Panc1 (cell line): ENCODE data around the gene TENT5C. TPM values are rescaled to one million over a fixed set of nuclear protein-coding genes. Genes with fewer than 3 reads are reported as not detected.

Source experiments
- ATAC-seq: fragments of 200-7000 bp; cut with Tn5 transposase; 2 replicates; pipeline ENCODE4 v1.9.1; 2020; ENCODE audit warnings: mild to moderate bottlenecking, moderate library complexity
- BruUV-seq: library from RNA; stranded (reverse); fragments of 400-500 nt; replicated peaks from 2 replicates; lab custom pipeline; 2021; lab: Mats Ljungman, UMichigan
- CTCF ChIA-PET: fragments of 300-600 bp; sonication (Branson Sonifier 250); formaldehyde crosslinking; loops from one replicate; lab custom pipeline; 2022; ENCODE audit warnings: antibody characterized with exemption; lab: Charles Lee
- POLR2A ChIA-PET: fragments of 300-600 bp; sonication (Branson Sonifier 250); formaldehyde crosslinking; loops from one replicate; lab custom pipeline; 2022; ENCODE audit warnings: antibody characterized with exemption; lab: Charles Lee
- DNase-seq: peaks from one replicate; pipeline ENCODE4 v3.0.0-alpha.2; 2010; ENCODE audit warnings: low read depth, low spot score
- H3K27ac ChIP-seq: 2 replicates; pipeline ENCODE4 v1.5.1; 2011; ENCODE audit warnings: mild to moderate bottlenecking, low read length, inconsistent platforms
- H3K27me3 ChIP-seq: fragments of 200-500 bp; sonication (Bioruptor generic); 2 replicates; pipeline ENCODE4 v1.6.0; 2014; ENCODE audit warnings: low read length, inconsistent platforms; ENCODE audit not compliant: control insufficient read depth, insufficient read depth
- H3K36me3 ChIP-seq: fragments of 200-500 bp; sonication (Bioruptor generic); 2 replicates; pipeline ENCODE4 v1.5.1; 2014; ENCODE audit warnings: inconsistent platforms, mild to moderate bottlenecking, low read length, moderate library complexity; ENCODE audit not compliant: control insufficient read depth, insufficient read depth
- H3K4me1 ChIP-seq: 2 replicates; pipeline ENCODE4 v1.5.1; 2011; ENCODE audit warnings: inconsistent platforms, mild to moderate bottlenecking, low read length, moderate library complexity; ENCODE audit not compliant: control insufficient read depth, insufficient read depth
- H3K4me3 ChIP-seq, 2 experiments: 2 replicates each; pipeline ENCODE4 v1.5.1; 2011 to 2012; ENCODE audit warnings: low read depth in 2 of 2, low read length in 2 of 2, mild to moderate bottlenecking in 2 of 2, inconsistent platforms in 1 of 2, moderate library complexity in 1 of 2
- H3K9me3 ChIP-seq: fragments of 200-500 bp; sonication (Bioruptor generic); 2 replicates; pipeline ENCODE4 v1.5.1; 2014; ENCODE audit warnings: low read depth, mild to moderate bottlenecking, inconsistent platforms, low read length, moderate library complexity; ENCODE audit not compliant: control insufficient read depth, insufficient read depth
- POLR2AphosphoS5 ChIP-seq: IDR thresholded peaks from 2 replicates; pipeline ENCODE4 v1.6.1; 2012; ENCODE audit warnings: mild to moderate bottlenecking, low read depth, low read length, moderate library complexity
- SIN3A ChIP-seq: IDR thresholded peaks from 2 replicates; pipeline ENCODE4 v1.6.1; 2012; ENCODE audit warnings: low read depth, mild to moderate bottlenecking, low read length, moderate library complexity, borderline replicate concordance; ENCODE audit not compliant: insufficient read depth
- TCF7L2 ChIP-seq: IDR thresholded peaks from 2 replicates; pipeline ENCODE4 v1.6.1; 2011; ENCODE audit warnings: mild to moderate bottlenecking, low read depth, low read length, inconsistent platforms
- in situ Hi-C: cut with HindIII; loops from 2 replicates; pipeline ENCODE4 v1.10.0; 2016; ENCODE audit warnings: low sequenced_read_pairs, low pct_unique_long_range_greater_than_20kb
- intact Hi-C: fragments of 100-400 bp; cut with micrococcal nuclease; formaldehyde crosslinking; loops from one replicate; pipeline ENCODE4 v1.10.0; 2022; ENCODE audit not compliant: unreplicated experiment
- total RNA-seq: library from RNA; stranded (reverse); gene quantifications from one replicate; pipeline ENCODE4 v1.2.1, GENCODE V29; 2021; ENCODE audit not compliant: unreplicated experiment
- TF ChIP-seq, protein P1 (sequence below), 2 experiments: IDR thresholded peaks; 2 replicates each; pipeline ENCODE4 v1.6.1; 2011 to 2012; ENCODE audit warnings: low read depth in 2 of 2, control low read depth in 1 of 2, low read length in 1 of 2, mild to moderate bottlenecking in 1 of 2, moderate library complexity in 1 of 2; ENCODE audit not compliant: insufficient read depth in 1 of 2
- TF ChIP-seq, protein P2 (sequence below): fragments of 450-650 bp; IDR thresholded peaks from 2 replicates; pipeline ENCODE4 v1.5.1; 2017; ENCODE audit warnings: mild to moderate bottlenecking

The TENT5C gene
- total RNA-seq, 1 experiment from 2014 or later, result 8.9 TPM

DNA sequence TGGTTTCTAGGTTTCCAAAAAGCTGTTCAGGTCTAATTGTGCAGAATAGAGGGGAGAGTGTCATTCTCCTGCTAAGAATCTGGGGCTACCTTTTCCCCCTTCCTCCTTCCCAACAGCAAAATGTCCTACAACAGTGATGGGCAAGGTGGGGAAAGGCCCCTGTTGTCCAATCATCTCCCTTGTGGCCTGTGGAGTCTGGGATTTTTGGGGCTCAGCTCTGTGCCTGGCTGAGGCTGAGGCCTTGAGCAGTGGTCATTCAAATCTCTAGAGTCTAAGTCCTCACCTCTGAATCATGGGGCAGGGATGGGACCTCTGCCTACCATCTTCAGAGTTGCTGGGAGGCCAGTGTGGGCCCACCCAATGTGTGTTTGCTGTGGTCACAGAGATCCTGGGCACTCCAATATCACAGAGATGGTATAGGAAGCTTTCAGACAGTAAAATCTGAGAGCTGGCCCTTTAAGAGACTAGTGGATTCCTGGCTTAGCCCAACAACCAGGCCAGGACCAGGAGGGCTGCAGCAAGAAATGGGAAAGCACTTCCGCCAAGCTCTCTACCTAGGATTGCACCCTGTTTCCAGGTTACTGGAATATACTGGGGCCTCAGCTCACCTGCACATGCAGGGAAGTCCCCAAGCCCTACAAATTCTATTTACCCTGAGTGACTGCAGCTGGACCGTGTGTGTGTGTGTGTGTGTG lies 28.5 kb upstream of the TENT5C start:
- Histone ChIP-seq H3K27ac (no peak overlapping the region), H3K9me3 (no peaks in the 10 kb centered on the region), H3K27me3 (no peaks in the 10 kb centered on the region), H3K36me3 (no peaks in the 10 kb centered on the region), H3K4me3 (no peak overlapping the region), H3K4me1 (no peaks in the 10 kb centered on the region)
- BruUV-seq, result no TSS peak
- in situ Hi-C loops, result no loop called here
- intact Hi-C loops, result no loop called here
- POLR2A ChIA-PET, result no interaction called here
- DNase-seq (no peak), ATAC-seq (no peak)
- CTCF ChIA-PET, result no interaction called here
- TF ChIP-seq, protein P1, sequence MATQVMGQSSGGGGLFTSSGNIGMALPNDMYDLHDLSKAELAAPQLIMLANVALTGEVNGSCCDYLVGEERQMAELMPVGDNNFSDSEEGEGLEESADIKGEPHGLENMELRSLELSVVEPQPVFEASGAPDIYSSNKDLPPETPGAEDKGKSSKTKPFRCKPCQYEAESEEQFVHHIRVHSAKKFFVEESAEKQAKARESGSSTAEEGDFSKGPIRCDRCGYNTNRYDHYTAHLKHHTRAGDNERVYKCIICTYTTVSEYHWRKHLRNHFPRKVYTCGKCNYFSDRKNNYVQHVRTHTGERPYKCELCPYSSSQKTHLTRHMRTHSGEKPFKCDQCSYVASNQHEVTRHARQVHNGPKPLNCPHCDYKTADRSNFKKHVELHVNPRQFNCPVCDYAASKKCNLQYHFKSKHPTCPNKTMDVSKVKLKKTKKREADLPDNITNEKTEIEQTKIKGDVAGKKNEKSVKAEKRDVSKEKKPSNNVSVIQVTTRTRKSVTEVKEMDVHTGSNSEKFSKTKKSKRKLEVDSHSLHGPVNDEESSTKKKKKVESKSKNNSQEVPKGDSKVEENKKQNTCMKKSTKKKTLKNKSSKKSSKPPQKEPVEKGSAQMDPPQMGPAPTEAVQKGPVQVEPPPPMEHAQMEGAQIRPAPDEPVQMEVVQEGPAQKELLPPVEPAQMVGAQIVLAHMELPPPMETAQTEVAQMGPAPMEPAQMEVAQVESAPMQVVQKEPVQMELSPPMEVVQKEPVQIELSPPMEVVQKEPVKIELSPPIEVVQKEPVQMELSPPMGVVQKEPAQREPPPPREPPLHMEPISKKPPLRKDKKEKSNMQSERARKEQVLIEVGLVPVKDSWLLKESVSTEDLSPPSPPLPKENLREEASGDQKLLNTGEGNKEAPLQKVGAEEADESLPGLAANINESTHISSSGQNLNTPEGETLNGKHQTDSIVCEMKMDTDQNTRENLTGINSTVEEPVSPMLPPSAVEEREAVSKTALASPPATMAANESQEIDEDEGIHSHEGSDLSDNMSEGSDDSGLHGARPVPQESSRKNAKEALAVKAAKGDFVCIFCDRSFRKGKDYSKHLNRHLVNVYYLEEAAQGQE (IDR thresholded peaks at IDR 0.05; ENCODE audit: insufficient read depth in 1 of 2, low read depth in 2 of 2, low read length in 1 of 2), result no peak
- TF ChIP-seq TCF7L2, result no peak
- no peak for TF ChIP-seq SIN3A
- TF ChIP-seq, protein P2, sequence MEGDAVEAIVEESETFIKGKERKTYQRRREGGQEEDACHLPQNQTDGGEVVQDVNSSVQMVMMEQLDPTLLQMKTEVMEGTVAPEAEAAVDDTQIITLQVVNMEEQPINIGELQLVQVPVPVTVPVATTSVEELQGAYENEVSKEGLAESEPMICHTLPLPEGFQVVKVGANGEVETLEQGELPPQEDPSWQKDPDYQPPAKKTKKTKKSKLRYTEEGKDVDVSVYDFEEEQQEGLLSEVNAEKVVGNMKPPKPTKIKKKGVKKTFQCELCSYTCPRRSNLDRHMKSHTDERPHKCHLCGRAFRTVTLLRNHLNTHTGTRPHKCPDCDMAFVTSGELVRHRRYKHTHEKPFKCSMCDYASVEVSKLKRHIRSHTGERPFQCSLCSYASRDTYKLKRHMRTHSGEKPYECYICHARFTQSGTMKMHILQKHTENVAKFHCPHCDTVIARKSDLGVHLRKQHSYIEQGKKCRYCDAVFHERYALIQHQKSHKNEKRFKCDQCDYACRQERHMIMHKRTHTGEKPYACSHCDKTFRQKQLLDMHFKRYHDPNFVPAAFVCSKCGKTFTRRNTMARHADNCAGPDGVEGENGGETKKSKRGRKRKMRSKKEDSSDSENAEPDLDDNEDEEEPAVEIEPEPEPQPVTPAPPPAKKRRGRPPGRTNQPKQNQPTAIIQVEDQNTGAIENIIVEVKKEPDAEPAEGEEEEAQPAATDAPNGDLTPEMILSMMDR, result no peak

- intact Hi-C loops, result no loop called here
- Histone ChIP-seq H3K27me3 (no peaks in the 10 kb centered on the region), H3K4me3 (no peak overlapping the region), H3K4me1 (no peaks in the 10 kb centered on the region), H3K36me3 (no peaks in the 10 kb centered on the region), H3K27ac (no peak overlapping the region), H3K9me3 (no peaks in the 10 kb centered on the region)
- BruUV-seq, result no TSS peak
- ChIA-PET CTCF (no interaction called here), POLR2A (no interaction called here)
- DNase-seq (no peak), ATAC-seq (no peak)
- in situ Hi-C loops, result no loop called here
- TF ChIP-seq POLR2AphosphoS5 (no peak), SIN3A (no peak), TCF7L2 (no peak)
- TF ChIP-seq, protein P1 (IDR thresholded peaks at IDR 0.05; ENCODE audit: insufficient read depth in 1 of 2, low read depth in 2 of 2, low read length in 1 of 2), result no peak
- TF ChIP-seq, protein P2, result no peak
These were observed 27.4 kb upstream of the TENT5C start for GRCh38 chr1:117578466-117578865.
